Measurements from ENCODE around the gene MMD. TPM values are rescaled to one million over a fixed set of nuclear protein-coding genes. Genes with fewer than 3 reads are reported as not detected.
A peak's percentile ranks its signal among the peaks of the same experiment; 100 is the strongest.

The MMD gene
- total and polyA plus RNA-seq, 2 of the 13 experiments (the other 11 are each of a cell fraction or from before 2014, with no cell fraction given), result 121 to 225 TPM

DNA sequence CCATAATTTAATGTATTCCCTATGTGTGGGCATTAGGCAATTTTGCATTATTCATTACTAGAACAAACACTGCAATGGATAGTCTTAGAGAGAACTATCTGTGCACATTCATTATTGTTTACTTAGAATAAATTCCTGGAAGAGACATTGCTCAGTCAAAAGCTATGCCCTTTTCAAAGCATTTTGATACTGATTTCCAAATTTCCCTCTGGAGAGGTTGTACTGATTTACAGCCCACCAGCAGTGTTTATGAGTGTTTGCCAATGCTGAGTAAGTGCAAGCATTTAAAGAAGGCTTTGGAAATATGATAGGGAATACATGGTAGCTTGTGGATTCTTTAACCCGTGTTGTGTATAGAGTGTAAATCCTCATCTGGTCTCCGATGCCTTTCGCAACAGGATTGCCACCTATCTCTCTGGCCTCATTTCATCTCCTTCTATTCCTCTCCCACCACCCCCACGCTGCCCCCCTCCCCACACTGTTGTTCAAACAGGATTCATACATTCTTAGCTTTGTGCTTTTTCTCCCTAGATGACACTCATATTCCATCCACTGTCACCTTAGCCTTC, 33.4 kb upstream of the MMD start (continued):
- TF ChIP-seq ZNF12 (CRISPR knock-in tag; IDR thresholded peaks at IDR 0.05) (no peak), ZNF207 (IDR thresholded peaks at IDR 0.05; ENCODE audit: borderline replicate concordance) (no peak), ZNF607 (CRISPR knock-in tag; IDR thresholded peaks at IDR 0.05; ENCODE audit: borderline replicate concordance) (no peak), NFKBIZ (CRISPR knock-in tag; IDR thresholded peaks at IDR 0.05) (0 out of 2 replicates have a peak, but pooled peaks have one; percentile 42), ZNF329 (CRISPR knock-in tag; IDR thresholded peaks at IDR 0.05; ENCODE audit: low read depth) (no peak), CHCHD3 (CRISPR knock-in tag; IDR thresholded peaks at IDR 0.05) (no peak), ATF1 (CRISPR knock-in tag; IDR thresholded peaks at IDR 0.05) (no peak), RBAK (CRISPR knock-in tag; IDR thresholded peaks at IDR 0.05) (no peak), ZNF331 (CRISPR knock-in tag; IDR thresholded peaks at IDR 0.05) (peak; percentile 31; the same call in 1 of the 2 replicates), ZNF746 (CRISPR knock-in tag; IDR thresholded peaks at IDR 0.05) (no peak), CC2D1A (CRISPR knock-in tag; IDR thresholded peaks at IDR 0.05) (no peak), ZNF605 (CRISPR knock-in tag; IDR thresholded peaks at IDR 0.05) (no peak), ZNF264 (CRISPR knock-in tag; IDR thresholded peaks at IDR 0.05) (no peak), CCDC6 (CRISPR knock-in tag; IDR thresholded peaks at IDR 0.05) (no peak), ZNF30 (CRISPR knock-in tag; IDR thresholded peaks at IDR 0.05) (no peak), GZF1 (CRISPR knock-in tag; IDR thresholded peaks at IDR 0.05) (no peak), ZNF724P (CRISPR knock-in tag; IDR thresholded peaks at IDR 0.05; ENCODE audit: borderline replicate concordance) (no peak), MXI1 (IDR thresholded peaks at IDR 0.05; ENCODE audit: borderline replicate concordance, low read depth, low read length) (no peak)
- TF ChIP-seq, protein P1, sequence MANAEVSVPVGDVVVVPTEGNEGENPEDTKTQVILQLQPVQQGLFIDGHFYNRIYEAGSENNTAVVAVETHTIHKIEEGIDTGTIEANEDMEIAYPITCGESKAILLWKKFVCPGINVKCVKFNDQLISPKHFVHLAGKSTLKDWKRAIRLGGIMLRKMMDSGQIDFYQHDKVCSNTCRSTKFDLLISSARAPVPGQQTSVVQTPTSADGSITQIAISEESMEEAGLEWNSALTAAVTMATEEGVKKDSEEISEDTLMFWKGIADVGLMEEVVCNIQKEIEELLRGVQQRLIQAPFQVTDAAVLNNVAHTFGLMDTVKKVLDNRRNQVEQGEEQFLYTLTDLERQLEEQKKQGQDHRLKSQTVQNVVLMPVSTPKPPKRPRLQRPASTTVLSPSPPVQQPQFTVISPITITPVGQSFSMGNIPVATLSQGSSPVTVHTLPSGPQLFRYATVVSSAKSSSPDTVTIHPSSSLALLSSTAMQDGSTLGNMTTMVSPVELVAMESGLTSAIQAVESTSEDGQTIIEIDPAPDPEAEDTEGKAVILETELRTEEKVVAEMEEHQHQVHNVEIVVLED (CRISPR knock-in tag; IDR thresholded peaks at IDR 0.05; ENCODE audit: borderline replicate concordance), result no peak
- TF ChIP-seq, protein P2, sequence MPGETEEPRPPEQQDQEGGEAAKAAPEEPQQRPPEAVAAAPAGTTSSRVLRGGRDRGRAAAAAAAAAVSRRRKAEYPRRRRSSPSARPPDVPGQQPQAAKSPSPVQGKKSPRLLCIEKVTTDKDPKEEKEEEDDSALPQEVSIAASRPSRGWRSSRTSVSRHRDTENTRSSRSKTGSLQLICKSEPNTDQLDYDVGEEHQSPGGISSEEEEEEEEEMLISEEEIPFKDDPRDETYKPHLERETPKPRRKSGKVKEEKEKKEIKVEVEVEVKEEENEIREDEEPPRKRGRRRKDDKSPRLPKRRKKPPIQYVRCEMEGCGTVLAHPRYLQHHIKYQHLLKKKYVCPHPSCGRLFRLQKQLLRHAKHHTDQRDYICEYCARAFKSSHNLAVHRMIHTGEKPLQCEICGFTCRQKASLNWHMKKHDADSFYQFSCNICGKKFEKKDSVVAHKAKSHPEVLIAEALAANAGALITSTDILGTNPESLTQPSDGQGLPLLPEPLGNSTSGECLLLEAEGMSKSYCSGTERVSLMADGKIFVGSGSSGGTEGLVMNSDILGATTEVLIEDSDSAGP (CRISPR knock-in tag; IDR thresholded peaks at IDR 0.05; ENCODE audit: borderline replicate concordance), result no peak
- TF ChIP-seq, protein P3, sequence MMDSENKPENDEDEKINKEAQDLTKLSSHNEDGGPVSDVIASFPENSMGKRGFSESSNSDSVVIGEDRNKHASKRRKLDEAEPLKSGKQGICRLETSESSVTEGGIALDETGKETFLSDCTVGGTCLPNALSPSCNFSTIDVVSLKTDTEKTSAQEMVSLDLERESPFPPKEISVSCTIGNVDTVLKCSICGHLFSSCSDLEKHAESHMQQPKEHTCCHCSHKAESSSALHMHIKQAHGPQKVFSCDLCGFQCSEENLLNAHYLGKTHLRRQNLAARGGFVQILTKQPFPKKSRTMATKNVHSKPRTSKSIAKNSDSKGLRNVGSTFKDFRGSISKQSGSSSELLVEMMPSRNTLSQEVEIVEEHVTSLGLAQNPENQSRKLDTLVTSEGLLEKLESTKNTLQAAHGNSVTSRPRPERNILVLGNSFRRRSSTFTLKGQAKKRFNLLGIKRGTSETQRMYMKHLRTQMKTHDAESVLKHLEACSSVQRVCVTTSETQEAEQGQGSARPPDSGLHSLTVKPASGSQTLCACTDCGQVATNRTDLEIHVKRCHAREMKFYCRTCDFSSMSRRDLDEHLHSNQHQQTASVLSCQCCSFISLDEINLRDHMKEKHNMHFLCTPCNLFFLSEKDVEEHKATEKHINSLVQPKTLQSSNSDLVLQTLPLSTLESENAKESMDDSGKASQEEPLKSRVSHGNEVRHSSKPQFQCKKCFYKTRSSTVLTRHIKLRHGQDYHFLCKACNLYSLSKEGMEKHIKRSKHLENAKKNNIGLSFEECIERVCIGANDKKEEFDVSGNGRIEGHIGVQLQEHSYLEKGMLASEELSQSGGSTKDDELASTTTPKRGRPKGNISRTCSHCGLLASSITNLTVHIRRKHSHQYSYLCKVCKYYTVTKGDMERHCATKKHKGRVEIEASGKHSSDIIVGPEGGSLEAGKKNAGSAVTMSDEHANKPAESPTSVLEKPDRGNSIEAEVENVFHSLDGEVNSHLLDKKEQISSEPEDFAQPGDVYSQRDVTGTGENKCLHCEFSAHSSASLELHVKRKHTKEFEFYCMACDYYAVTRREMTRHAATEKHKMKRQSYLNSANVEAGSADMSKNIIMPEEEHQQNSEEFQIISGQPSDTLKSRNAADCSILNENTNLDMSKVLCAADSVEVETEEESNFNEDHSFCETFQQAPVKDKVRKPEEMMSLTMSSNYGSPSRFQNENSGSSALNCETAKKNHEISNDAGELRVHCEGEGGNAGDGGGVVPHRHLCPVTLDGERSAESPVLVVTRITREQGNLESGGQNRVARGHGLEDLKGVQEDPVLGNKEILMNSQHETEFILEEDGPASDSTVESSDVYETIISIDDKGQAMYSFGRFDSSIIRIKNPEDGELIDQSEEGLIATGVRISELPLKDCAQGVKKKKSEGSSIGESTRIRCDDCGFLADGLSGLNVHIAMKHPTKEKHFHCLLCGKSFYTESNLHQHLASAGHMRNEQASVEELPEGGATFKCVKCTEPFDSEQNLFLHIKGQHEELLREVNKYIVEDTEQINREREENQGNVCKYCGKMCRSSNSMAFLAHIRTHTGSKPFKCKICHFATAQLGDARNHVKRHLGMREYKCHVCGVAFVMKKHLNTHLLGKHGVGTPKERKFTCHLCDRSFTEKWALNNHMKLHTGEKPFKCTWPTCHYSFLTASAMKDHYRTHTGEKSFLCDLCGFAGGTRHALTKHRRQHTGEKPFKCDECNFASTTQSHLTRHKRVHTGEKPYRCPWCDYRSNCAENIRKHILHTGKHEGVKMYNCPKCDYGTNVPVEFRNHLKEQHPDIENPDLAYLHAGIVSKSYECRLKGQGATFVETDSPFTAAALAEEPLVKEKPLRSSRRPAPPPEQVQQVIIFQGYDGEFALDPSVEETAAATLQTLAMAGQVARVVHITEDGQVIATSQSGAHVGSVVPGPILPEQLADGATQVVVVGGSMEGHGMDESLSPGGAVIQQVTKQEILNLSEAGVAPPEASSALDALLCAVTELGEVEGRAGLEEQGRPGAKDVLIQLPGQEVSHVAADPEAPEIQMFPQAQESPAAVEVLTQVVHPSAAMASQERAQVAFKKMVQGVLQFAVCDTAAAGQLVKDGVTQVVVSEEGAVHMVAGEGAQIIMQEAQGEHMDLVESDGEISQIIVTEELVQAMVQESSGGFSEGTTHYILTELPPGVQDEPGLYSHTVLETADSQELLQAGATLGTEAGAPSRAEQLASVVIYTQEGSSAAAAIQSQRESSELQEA (CRISPR knock-in tag; IDR thresholded peaks at IDR 0.05; ENCODE audit: not compliant biosample characterization), result no peak
